GM23338 (cell line): ENCODE data around the gene TET2. TPM values are rescaled to one million over a fixed set of nuclear protein-coding genes. Genes with fewer than 3 reads are reported as not detected.

Experiments
- ATAC-seq: fragments of 200-7000 bp; cut with Tn5 transposase; 3 replicates; pipeline ENCODE4 v1.9.1; 2020
- DNase-seq: peaks from one replicate; pipeline ENCODE4 v3.0.0-alpha.2; 2015; ENCODE audit warnings: low spot score
- H2AFZ ChIP-seq: fragments of 200-600 bp; sonication (generic); 2 replicates; pipeline ENCODE4 v1.8.0; 2016; ENCODE audit warnings: antibody characterized with exemption, mild to moderate bottlenecking, moderate library complexity
- H3F3A ChIP-seq: fragments of 200-600 bp; sonication (generic); replicated peaks from 2 replicates; pipeline ENCODE4 v1.8.0; 2017; ENCODE audit warnings: antibody characterized with exemption, mixed run types, low read depth
- H3K27ac ChIP-seq: fragments of 200-600 bp; sonication (generic); 2 replicates; pipeline ENCODE4 v1.6.1; 2016; ENCODE audit warnings: low read depth
- H3K27me3 ChIP-seq: fragments of 200-600 bp; sonication (generic); 2 replicates; pipeline ENCODE4 v1.8.0; 2016; ENCODE audit warnings: mild to moderate bottlenecking, mixed run types, moderate library complexity; ENCODE audit not compliant: insufficient read depth
- H3K36me3 ChIP-seq: fragments of 200-600 bp; sonication (generic); 2 replicates; pipeline ENCODE4 v1.8.0; 2016; ENCODE audit warnings: mild to moderate bottlenecking; ENCODE audit not compliant: insufficient read depth
- H3K4me1 ChIP-seq: fragments of 200-600 bp; sonication (generic); 2 replicates; pipeline ENCODE4 v1.8.0; 2016; ENCODE audit warnings: mild to moderate bottlenecking, moderate library complexity; ENCODE audit not compliant: insufficient read depth
- H3K4me2 ChIP-seq: fragments of 200-600 bp; sonication (generic); 2 replicates; pipeline ENCODE4 v1.7.1; 2017; ENCODE audit warnings: mixed run types
- H3K4me3 ChIP-seq: fragments of 200-600 bp; sonication (generic); 2 replicates; pipeline ENCODE4 v1.6.1; 2016; ENCODE audit warnings: mixed run types
- H3K79me2 ChIP-seq: fragments of 200-600 bp; sonication (generic); replicated peaks from 2 replicates; pipeline ENCODE4 v1.8.0; 2017; ENCODE audit warnings: mild to moderate bottlenecking; ENCODE audit not compliant: insufficient read depth
- H3K9me2 ChIP-seq: fragments of 200-600 bp; sonication (generic); 2 replicates; pipeline ENCODE4 v1.8.0; 2017; ENCODE audit not compliant: insufficient read depth
- H4K20me1 ChIP-seq: fragments of 200-600 bp; sonication (generic); replicated peaks from 2 replicates; pipeline ENCODE4 v1.8.0; 2017; ENCODE audit warnings: mild to moderate bottlenecking; ENCODE audit not compliant: insufficient read depth
- H3K27ac Mint-ChIP-seq: 2 replicates; pipeline ENCODE4 v1.8.0; 2020; ENCODE audit warnings: inconsistent platforms, mild to moderate bottlenecking, moderate library complexity, mixed read lengths
- H3K27me3 Mint-ChIP-seq: 3 replicates; pipeline ENCODE4 v1.8.0; 2022; ENCODE audit warnings: low read depth, mild to moderate bottlenecking, moderate library complexity, mixed read lengths, inconsistent platforms; ENCODE audit not compliant: insufficient read depth, poor library complexity
- H3K36me3 Mint-ChIP-seq: 3 replicates; pipeline ENCODE4 v1.8.0; 2021; ENCODE audit warnings: low read depth, mild to moderate bottlenecking, inconsistent platforms, moderate library complexity, mixed read lengths
- H3K4me1 Mint-ChIP-seq: 3 replicates; pipeline ENCODE4 v1.8.0; 2020; ENCODE audit warnings: mild to moderate bottlenecking, inconsistent platforms, mixed read lengths
- H3K4me3 Mint-ChIP-seq: 3 replicates; pipeline ENCODE4 v1.8.0; 2021; ENCODE audit warnings: moderate library complexity, mild to moderate bottlenecking, inconsistent platforms, mixed read lengths
- H3K9me3 Mint-ChIP-seq: 3 replicates; pipeline ENCODE4 v1.8.0; 2020; ENCODE audit warnings: moderate library complexity, mild to moderate bottlenecking, inconsistent platforms, mixed read lengths
- CREB1 ChIP-seq: fragments of 250-450 bp; sonication (Bioruptor Pico); IDR thresholded peaks from 2 replicates; pipeline ENCODE4 v1.5.0; 2020; ENCODE audit warnings: low read depth, mild to moderate bottlenecking, moderate library complexity
- CTCF ChIP-seq, 2 experiments: fragments of 200-600 bp in 1 of 2; sonication (generic) in 1 of 2; conservative IDR thresholded peaks; 2 replicates each; pipeline versions ENCODE4 v1.5.1 to v1.6.1; 2016 to 2017; ENCODE audit warnings: antibody characterized with exemption in 2 of 2, low read depth in 2 of 2, mild to moderate bottlenecking in 2 of 2, moderate library complexity in 1 of 2
- EZH2 ChIP-seq: fragments of 200-600 bp; sonication (generic); IDR thresholded peaks from one replicate; pipeline ENCODE4 v1.8.0; 2017; ENCODE audit warnings: antibody characterized with exemption, mild to moderate bottlenecking, low read depth; ENCODE audit not compliant: unreplicated experiment
- EZH2phosphoT487 ChIP-seq: fragments of 200-600 bp; sonication (generic); IDR thresholded peaks from one replicate; pipeline ENCODE4 v1.8.1; 2018; ENCODE audit warnings: antibody characterized with exemption; ENCODE audit not compliant: unreplicated experiment
- JUNB ChIP-seq: IDR thresholded peaks from one replicate; pipeline ENCODE4 v1.6.1; 2016; ENCODE audit warnings: antibody characterized with exemption; ENCODE audit not compliant: unreplicated experiment
- NANOG ChIP-seq: IDR thresholded peaks from 2 replicates; pipeline ENCODE4 v1.6.1; 2016; ENCODE audit warnings: antibody characterized with exemption, borderline replicate concordance
- POLR2AphosphoS5 ChIP-seq: IDR thresholded peaks from 2 replicates; pipeline ENCODE4 v1.6.1; 2016; ENCODE audit warnings: antibody characterized with exemption, low read depth
- ZNF114 ChIP-seq: fragments of 250-450 bp; sonication (Bioruptor Pico); IDR thresholded peaks from 2 replicates; pipeline ENCODE4 v1.5.0; 2020; ENCODE audit warnings: mild to moderate bottlenecking, moderate library complexity
- ZNF331 ChIP-seq: fragments of 250-450 bp; sonication (Bioruptor Pico); IDR thresholded peaks from 2 replicates; pipeline ENCODE4 v1.5.0; 2020; ENCODE audit warnings: low read depth, mild to moderate bottlenecking, moderate library complexity
- ZNF462 ChIP-seq: fragments of 250-450 bp; sonication (Bioruptor Pico); IDR thresholded peaks from 2 replicates; pipeline ENCODE4 v1.5.0; 2020; ENCODE audit warnings: mild to moderate bottlenecking, moderate library complexity
- polyA plus RNA-seq: library from polyadenylated mRNA; unstranded; fragments of >200 nt; fragmentation: Nextera tagmentation; extraction: Ambion mirVana; gene quantifications from 2 replicates; pipeline ENCODE4 v1.2.1, GENCODE V29; 2016
- total RNA-seq: library from RNA; depleted of rRNA; stranded (reverse); fragments of >200 nt; shearing (Covaris generic); gene quantifications from 2 replicates; pipeline ENCODE4 v1.2.3, GENCODE V29; 2014
- TF ChIP-seq, protein P1 (sequence below): IDR thresholded peaks from one replicate; pipeline ENCODE4 v1.6.1; 2018; ENCODE audit warnings: antibody characterized with exemption; ENCODE audit not compliant: unreplicated experiment
- TF ChIP-seq, protein P2 (sequence below): IDR thresholded peaks from 2 replicates; pipeline ENCODE4 v1.6.1; 2016; ENCODE audit warnings: antibody characterized with exemption

Gene TET2
- total and polyA plus RNA-seq, 2 experiments from 2014 or later = 1.2 to 2.2 TPM

DNA sequence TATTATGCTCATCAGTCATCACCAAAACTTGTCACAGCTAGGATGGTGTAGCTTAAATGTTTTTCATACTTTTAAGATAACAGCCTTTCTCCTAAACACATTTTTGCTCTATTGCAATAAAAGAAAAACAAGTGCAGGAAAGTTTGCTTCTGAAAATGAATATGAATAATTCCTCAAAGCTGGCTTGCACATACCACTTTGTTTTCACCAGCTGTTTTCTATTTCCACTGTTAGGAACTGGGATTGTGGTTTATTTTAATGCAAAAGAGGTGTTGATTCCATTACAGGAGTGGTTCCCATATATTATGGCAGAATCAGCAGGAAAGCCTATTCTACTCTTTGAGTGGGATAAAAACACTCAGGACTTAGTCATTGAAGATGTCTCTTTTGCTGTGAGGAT is 181.3 kb downstream of the TET2 start (continued):
- no peak for TF ChIP-seq ZNF462 (CRISPR knock-in tag)
- TF ChIP-seq EZH2phosphoT487 = no peak
- TF ChIP-seq EZH2 = no peak

- Histone ChIP-seq H3F3A (no peaks in the 10 kb centered on the region), H3K36me3 (no peaks in the 10 kb centered on the region), H2AFZ (no peak overlapping the region), H3K79me2 (no peaks in the 10 kb centered on the region), H3K27me3 (no peaks in the 10 kb centered on the region), H3K4me2 (no peak overlapping the region), H4K20me1 (0 out of 2 replicates have a peak, but pooled peaks cover 2% of the 10 kb centered on the region), H3K4me1 (peaks cover 8% of the 10 kb centered on the region; the same call in 1 of the 2 replicates), H3K4me3 (no peak overlapping the region), H3K27ac (no peak overlapping the region), H3K9me2 (0 out of 2 replicates have a peak, but pooled peaks cover 3% of the 10 kb centered on the region)
- H3K36me3 Mint-ChIP-seq = no peaks in the 10 kb centered on the region
- H3K4me1 Mint-ChIP-seq = peaks cover 15% of the 10 kb centered on the region
- H3K27me3 Mint-ChIP-seq = no peaks in the 10 kb centered on the region
- DNase-seq = no peak
- no peak for ATAC-seq
- H3K27ac Mint-ChIP-seq = no peak overlapping the region
- no peak overlapping the region for H3K4me3 Mint-ChIP-seq
- no peaks in the 10 kb centered on the region for H3K9me3 Mint-ChIP-seq
- TF ChIP-seq CTCF (conservative IDR thresholded peaks at IDR 0.05; ENCODE audit: low read depth in 2 of 2) (no peak), CREB1 (no peak), POLR2AphosphoS5 (no peak), JUNB (no peak), ZNF331 (CRISPR knock-in tag) (no peak), NANOG (no peak), ZNF114 (no peak), EZH2 (no peak)
- TF ChIP-seq, protein P1, sequence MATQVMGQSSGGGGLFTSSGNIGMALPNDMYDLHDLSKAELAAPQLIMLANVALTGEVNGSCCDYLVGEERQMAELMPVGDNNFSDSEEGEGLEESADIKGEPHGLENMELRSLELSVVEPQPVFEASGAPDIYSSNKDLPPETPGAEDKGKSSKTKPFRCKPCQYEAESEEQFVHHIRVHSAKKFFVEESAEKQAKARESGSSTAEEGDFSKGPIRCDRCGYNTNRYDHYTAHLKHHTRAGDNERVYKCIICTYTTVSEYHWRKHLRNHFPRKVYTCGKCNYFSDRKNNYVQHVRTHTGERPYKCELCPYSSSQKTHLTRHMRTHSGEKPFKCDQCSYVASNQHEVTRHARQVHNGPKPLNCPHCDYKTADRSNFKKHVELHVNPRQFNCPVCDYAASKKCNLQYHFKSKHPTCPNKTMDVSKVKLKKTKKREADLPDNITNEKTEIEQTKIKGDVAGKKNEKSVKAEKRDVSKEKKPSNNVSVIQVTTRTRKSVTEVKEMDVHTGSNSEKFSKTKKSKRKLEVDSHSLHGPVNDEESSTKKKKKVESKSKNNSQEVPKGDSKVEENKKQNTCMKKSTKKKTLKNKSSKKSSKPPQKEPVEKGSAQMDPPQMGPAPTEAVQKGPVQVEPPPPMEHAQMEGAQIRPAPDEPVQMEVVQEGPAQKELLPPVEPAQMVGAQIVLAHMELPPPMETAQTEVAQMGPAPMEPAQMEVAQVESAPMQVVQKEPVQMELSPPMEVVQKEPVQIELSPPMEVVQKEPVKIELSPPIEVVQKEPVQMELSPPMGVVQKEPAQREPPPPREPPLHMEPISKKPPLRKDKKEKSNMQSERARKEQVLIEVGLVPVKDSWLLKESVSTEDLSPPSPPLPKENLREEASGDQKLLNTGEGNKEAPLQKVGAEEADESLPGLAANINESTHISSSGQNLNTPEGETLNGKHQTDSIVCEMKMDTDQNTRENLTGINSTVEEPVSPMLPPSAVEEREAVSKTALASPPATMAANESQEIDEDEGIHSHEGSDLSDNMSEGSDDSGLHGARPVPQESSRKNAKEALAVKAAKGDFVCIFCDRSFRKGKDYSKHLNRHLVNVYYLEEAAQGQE = no peak
- TF ChIP-seq, protein P2, sequence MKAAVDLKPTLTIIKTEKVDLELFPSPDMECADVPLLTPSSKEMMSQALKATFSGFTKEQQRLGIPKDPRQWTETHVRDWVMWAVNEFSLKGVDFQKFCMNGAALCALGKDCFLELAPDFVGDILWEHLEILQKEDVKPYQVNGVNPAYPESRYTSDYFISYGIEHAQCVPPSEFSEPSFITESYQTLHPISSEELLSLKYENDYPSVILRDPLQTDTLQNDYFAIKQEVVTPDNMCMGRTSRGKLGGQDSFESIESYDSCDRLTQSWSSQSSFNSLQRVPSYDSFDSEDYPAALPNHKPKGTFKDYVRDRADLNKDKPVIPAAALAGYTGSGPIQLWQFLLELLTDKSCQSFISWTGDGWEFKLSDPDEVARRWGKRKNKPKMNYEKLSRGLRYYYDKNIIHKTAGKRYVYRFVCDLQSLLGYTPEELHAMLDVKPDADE = no peak
These were observed 182.4 kb downstream of the TET2 start for GRCh38 chr4:105329081-105329480.
